Breast epithelium (tissue), 3 donors: ENCODE measurements around the gene NINJ2.

Experiments used
- POLR2A ChIP-seq: fragments of 450-650 bp; IDR thresholded peaks from one replicate; pipeline ENCODE4 v1.6.1; 2016; ENCODE audit warnings: antibody characterized with exemption, mild to moderate bottlenecking, moderate library complexity
- POLR2AphosphoS5 ChIP-seq, 3 donors: sonication (generic); formaldehyde crosslinking; IDR thresholded peaks; one replicate each; pipeline ENCODE4 v1.6.1; 2017; ENCODE audit warnings: antibody characterized with exemption in 3 of 3
- TF ChIP-seq, protein P1 (sequence below), 3 donors: fragments of 450-650 bp; IDR thresholded peaks; one replicate each; pipeline ENCODE4 v1.5.1; 2016 to 2017; ENCODE audit warnings: antibody characterized with exemption in 3 of 3, mild to moderate bottlenecking in 3 of 3, moderate library complexity in 3 of 3

DNA sequence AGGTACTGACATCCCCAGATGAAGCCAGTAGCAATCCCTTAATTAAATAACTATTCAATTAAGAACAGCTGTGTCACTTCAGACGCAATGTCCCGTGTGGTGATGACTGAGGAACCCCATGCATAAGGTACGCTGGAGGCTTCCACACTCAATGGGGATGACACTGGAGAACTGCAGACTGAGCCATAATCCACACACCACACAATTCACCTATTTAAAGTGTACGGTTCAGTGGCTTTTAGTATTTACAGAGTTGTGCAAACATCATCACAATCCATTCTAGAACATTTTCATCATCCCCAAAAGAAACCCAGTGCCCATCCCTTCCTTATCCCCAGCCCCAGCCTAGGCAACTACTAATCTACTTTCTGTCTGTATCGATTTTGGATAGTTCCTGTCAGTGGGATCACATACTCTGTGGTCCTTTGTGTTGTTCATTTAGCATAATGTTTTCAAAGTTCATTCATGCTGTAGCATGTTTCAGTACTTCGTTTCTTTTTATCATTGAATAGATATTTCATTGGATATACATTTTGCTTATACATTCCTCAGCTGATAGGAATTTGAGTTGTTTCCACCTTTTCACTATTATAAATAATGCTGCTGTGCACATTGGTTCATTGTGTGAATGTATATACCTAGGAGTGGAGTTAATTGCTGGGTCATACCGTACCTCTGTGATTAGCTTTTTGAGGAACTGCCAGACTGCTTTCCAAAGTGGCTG is 61.1 kb downstream of the NINJ2 start:
- TF ChIP-seq, protein P1, sequence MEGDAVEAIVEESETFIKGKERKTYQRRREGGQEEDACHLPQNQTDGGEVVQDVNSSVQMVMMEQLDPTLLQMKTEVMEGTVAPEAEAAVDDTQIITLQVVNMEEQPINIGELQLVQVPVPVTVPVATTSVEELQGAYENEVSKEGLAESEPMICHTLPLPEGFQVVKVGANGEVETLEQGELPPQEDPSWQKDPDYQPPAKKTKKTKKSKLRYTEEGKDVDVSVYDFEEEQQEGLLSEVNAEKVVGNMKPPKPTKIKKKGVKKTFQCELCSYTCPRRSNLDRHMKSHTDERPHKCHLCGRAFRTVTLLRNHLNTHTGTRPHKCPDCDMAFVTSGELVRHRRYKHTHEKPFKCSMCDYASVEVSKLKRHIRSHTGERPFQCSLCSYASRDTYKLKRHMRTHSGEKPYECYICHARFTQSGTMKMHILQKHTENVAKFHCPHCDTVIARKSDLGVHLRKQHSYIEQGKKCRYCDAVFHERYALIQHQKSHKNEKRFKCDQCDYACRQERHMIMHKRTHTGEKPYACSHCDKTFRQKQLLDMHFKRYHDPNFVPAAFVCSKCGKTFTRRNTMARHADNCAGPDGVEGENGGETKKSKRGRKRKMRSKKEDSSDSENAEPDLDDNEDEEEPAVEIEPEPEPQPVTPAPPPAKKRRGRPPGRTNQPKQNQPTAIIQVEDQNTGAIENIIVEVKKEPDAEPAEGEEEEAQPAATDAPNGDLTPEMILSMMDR (IDR thresholded peaks at IDR 0.05): no peak
- no peak for TF ChIP-seq POLR2AphosphoS5 (IDR thresholded peaks at IDR 0.05)
- no peak for TF ChIP-seq POLR2A
